Fibroblast of pulmonary artery (primary cell): ENCODE data around the gene TGFBR2.

Source experiments
- DNase-seq: peaks from one replicate; pipeline ENCODE4 v3.0.0-alpha.2; 2010; ENCODE audit warnings: low read depth
- H3K4me3 ChIP-seq: replicated peaks from 2 replicates; pipeline ENCODE4 v1.5.1; 2011; ENCODE audit warnings: low read depth, mild to moderate bottlenecking, control low read depth, low read length, moderate library complexity
- CTCF ChIP-seq: IDR thresholded peaks from 2 replicates; pipeline ENCODE4 v1.5.1; 2011; ENCODE audit warnings: mild to moderate bottlenecking, control low read depth, low read length, inconsistent platforms; ENCODE audit errors: missing control alignments

Gene TGFBR2

GRCh38 chr3:30605706-30606300 lies 598 bp upstream of the TGFBR2 start:
- H3K4me3 ChIP-seq = peak overlapping the region; percentile 82
- TF ChIP-seq CTCF = no peak
- no peak for DNase-seq

- peak; percentile 57 for DNase-seq
- no peak for TF ChIP-seq CTCF
- H3K4me3 ChIP-seq = peak overlapping the region; percentile 82
These were observed 832 bp downstream of the TGFBR2 start for GRCh38 chr3:30607032-30607833.

- TF ChIP-seq CTCF = no peak
- DNase-seq = no peak
- H3K4me3 ChIP-seq = peak overlapping the region; percentile 82
These were observed 2.2 kb downstream of the TGFBR2 start for GRCh38 chr3:30608598-30608947.

GRCh38 chr3:30609930-30610701 lies 3.7 kb downstream of the TGFBR2 start:
- DNase-seq = no peak
- no peak for TF ChIP-seq CTCF
- peak overlapping the region; percentile 82 for H3K4me3 ChIP-seq

- H3K4me3 ChIP-seq = peak overlapping the region; percentile 82
- DNase-seq = no peak
- no peak for TF ChIP-seq CTCF
These were observed 4.4 kb downstream of the TGFBR2 start for GRCh38 chr3:30610702-30611368.

GRCh38 chr3:30611613-30612436 lies 5.4 kb downstream of the TGFBR2 start:
- TF ChIP-seq CTCF = no peak
- peak; percentile 62 for DNase-seq
- H3K4me3 ChIP-seq = peak overlapping the region; percentile 15
